GM23338 (cell line): Measurements from ENCODE around the gene GPC6. TPM values are rescaled to one million over a fixed set of nuclear protein-coding genes. Genes with fewer than 3 reads are reported as not detected.

Experiments
- ATAC-seq: fragments of 200-7000 bp; cut with Tn5 transposase; 3 replicates; pipeline ENCODE4 v1.9.1; 2020
- DNase-seq: peaks from one replicate; pipeline ENCODE4 v3.0.0-alpha.2; 2015; ENCODE audit warnings: low spot score
- H2AFZ ChIP-seq: fragments of 200-600 bp; sonication (generic); 2 replicates; pipeline ENCODE4 v1.8.0; 2016; ENCODE audit warnings: antibody characterized with exemption, mild to moderate bottlenecking, moderate library complexity
- H3F3A ChIP-seq: fragments of 200-600 bp; sonication (generic); replicated peaks from 2 replicates; pipeline ENCODE4 v1.8.0; 2017; ENCODE audit warnings: antibody characterized with exemption, mixed run types, low read depth
- H3K27ac ChIP-seq: fragments of 200-600 bp; sonication (generic); 2 replicates; pipeline ENCODE4 v1.6.1; 2016; ENCODE audit warnings: low read depth
- H3K27me3 ChIP-seq: fragments of 200-600 bp; sonication (generic); 2 replicates; pipeline ENCODE4 v1.8.0; 2016; ENCODE audit warnings: mild to moderate bottlenecking, mixed run types, moderate library complexity; ENCODE audit not compliant: insufficient read depth
- H3K36me3 ChIP-seq: fragments of 200-600 bp; sonication (generic); 2 replicates; pipeline ENCODE4 v1.8.0; 2016; ENCODE audit warnings: mild to moderate bottlenecking; ENCODE audit not compliant: insufficient read depth
- H3K4me1 ChIP-seq: fragments of 200-600 bp; sonication (generic); 2 replicates; pipeline ENCODE4 v1.8.0; 2016; ENCODE audit warnings: mild to moderate bottlenecking, moderate library complexity; ENCODE audit not compliant: insufficient read depth
- H3K4me2 ChIP-seq: fragments of 200-600 bp; sonication (generic); 2 replicates; pipeline ENCODE4 v1.7.1; 2017; ENCODE audit warnings: mixed run types
- H3K4me3 ChIP-seq: fragments of 200-600 bp; sonication (generic); 2 replicates; pipeline ENCODE4 v1.6.1; 2016; ENCODE audit warnings: mixed run types
- H3K79me2 ChIP-seq: fragments of 200-600 bp; sonication (generic); replicated peaks from 2 replicates; pipeline ENCODE4 v1.8.0; 2017; ENCODE audit warnings: mild to moderate bottlenecking; ENCODE audit not compliant: insufficient read depth
- H3K9me2 ChIP-seq: fragments of 200-600 bp; sonication (generic); 2 replicates; pipeline ENCODE4 v1.8.0; 2017; ENCODE audit not compliant: insufficient read depth
- H4K20me1 ChIP-seq: fragments of 200-600 bp; sonication (generic); replicated peaks from 2 replicates; pipeline ENCODE4 v1.8.0; 2017; ENCODE audit warnings: mild to moderate bottlenecking; ENCODE audit not compliant: insufficient read depth
- H3K27ac Mint-ChIP-seq: 2 replicates; pipeline ENCODE4 v1.8.0; 2020; ENCODE audit warnings: inconsistent platforms, mild to moderate bottlenecking, moderate library complexity, mixed read lengths
- H3K27me3 Mint-ChIP-seq: 3 replicates; pipeline ENCODE4 v1.8.0; 2022; ENCODE audit warnings: low read depth, mild to moderate bottlenecking, moderate library complexity, mixed read lengths, inconsistent platforms; ENCODE audit not compliant: insufficient read depth, poor library complexity
- H3K36me3 Mint-ChIP-seq: 3 replicates; pipeline ENCODE4 v1.8.0; 2021; ENCODE audit warnings: low read depth, mild to moderate bottlenecking, inconsistent platforms, moderate library complexity, mixed read lengths
- H3K4me1 Mint-ChIP-seq: 3 replicates; pipeline ENCODE4 v1.8.0; 2020; ENCODE audit warnings: mild to moderate bottlenecking, inconsistent platforms, mixed read lengths
- H3K4me3 Mint-ChIP-seq: 3 replicates; pipeline ENCODE4 v1.8.0; 2021; ENCODE audit warnings: moderate library complexity, mild to moderate bottlenecking, inconsistent platforms, mixed read lengths
- H3K9me3 Mint-ChIP-seq: 3 replicates; pipeline ENCODE4 v1.8.0; 2020; ENCODE audit warnings: moderate library complexity, mild to moderate bottlenecking, inconsistent platforms, mixed read lengths
- CREB1 ChIP-seq: fragments of 250-450 bp; sonication (Bioruptor Pico); IDR thresholded peaks from 2 replicates; pipeline ENCODE4 v1.5.0; 2020; ENCODE audit warnings: low read depth, mild to moderate bottlenecking, moderate library complexity
- CTCF ChIP-seq, 2 experiments: fragments of 200-600 bp in 1 of 2; sonication (generic) in 1 of 2; conservative IDR thresholded peaks; 2 replicates each; pipeline versions ENCODE4 v1.5.1 to v1.6.1; 2016 to 2017; ENCODE audit warnings: antibody characterized with exemption in 2 of 2, low read depth in 2 of 2, mild to moderate bottlenecking in 2 of 2, moderate library complexity in 1 of 2
- EZH2 ChIP-seq: fragments of 200-600 bp; sonication (generic); IDR thresholded peaks from one replicate; pipeline ENCODE4 v1.8.0; 2017; ENCODE audit warnings: antibody characterized with exemption, mild to moderate bottlenecking, low read depth; ENCODE audit not compliant: unreplicated experiment
- EZH2phosphoT487 ChIP-seq: fragments of 200-600 bp; sonication (generic); IDR thresholded peaks from one replicate; pipeline ENCODE4 v1.8.1; 2018; ENCODE audit warnings: antibody characterized with exemption; ENCODE audit not compliant: unreplicated experiment
- JUNB ChIP-seq: IDR thresholded peaks from one replicate; pipeline ENCODE4 v1.6.1; 2016; ENCODE audit warnings: antibody characterized with exemption; ENCODE audit not compliant: unreplicated experiment
- NANOG ChIP-seq: IDR thresholded peaks from 2 replicates; pipeline ENCODE4 v1.6.1; 2016; ENCODE audit warnings: antibody characterized with exemption, borderline replicate concordance
- REST ChIP-seq: IDR thresholded peaks from one replicate; pipeline ENCODE4 v1.6.1; 2018; ENCODE audit warnings: antibody characterized with exemption; ENCODE audit not compliant: unreplicated experiment
- ZNF114 ChIP-seq: fragments of 250-450 bp; sonication (Bioruptor Pico); IDR thresholded peaks from 2 replicates; pipeline ENCODE4 v1.5.0; 2020; ENCODE audit warnings: mild to moderate bottlenecking, moderate library complexity
- ZNF331 ChIP-seq: fragments of 250-450 bp; sonication (Bioruptor Pico); IDR thresholded peaks from 2 replicates; pipeline ENCODE4 v1.5.0; 2020; ENCODE audit warnings: low read depth, mild to moderate bottlenecking, moderate library complexity
- polyA plus RNA-seq: library from polyadenylated mRNA; unstranded; fragments of >200 nt; fragmentation: Nextera tagmentation; extraction: Ambion mirVana; gene quantifications from 2 replicates; pipeline ENCODE4 v1.2.1, GENCODE V29; 2016
- total RNA-seq: library from RNA; depleted of rRNA; stranded (reverse); fragments of >200 nt; shearing (Covaris generic); gene quantifications from 2 replicates; pipeline ENCODE4 v1.2.3, GENCODE V29; 2014
- TF ChIP-seq, protein P1 (sequence below): IDR thresholded peaks from 2 replicates; pipeline ENCODE4 v1.6.1; 2016; ENCODE audit warnings: antibody characterized with exemption
- TF ChIP-seq, protein P2 (sequence below): fragments of 250-450 bp; sonication (Bioruptor Pico); IDR thresholded peaks from 2 replicates; pipeline ENCODE4 v1.5.0; 2020; ENCODE audit warnings: mild to moderate bottlenecking, moderate library complexity

The GPC6 gene
- total and polyA plus RNA-seq, 2 experiments from 2014 or later = 6.4 to 28.6 TPM

GRCh38 chr13:93217721-93218261 lies 8.8 kb upstream of the GPC6 start:
- Histone ChIP-seq H2AFZ (no peak overlapping the region), H3K27me3 (no peaks in the 10 kb centered on the region), H4K20me1 (no peaks in the 10 kb centered on the region), H3K4me3 (peak overlapping the region; percentile 5), H3K4me2 (peak overlapping the region; percentile 25; the same call in 1 of the 2 replicates), H3K9me2 (no peaks in the 10 kb centered on the region), H3K36me3 (no peaks in the 10 kb centered on the region), H3F3A (no peaks in the 10 kb centered on the region), H3K27ac (peak overlapping the region; percentile 94), H3K79me2 (peaks cover 6% of the 10 kb centered on the region), H3K4me1 (peaks cover 43% of the 10 kb centered on the region)
- no peak for ATAC-seq
- no peak for TF ChIP-seq JUNB
- no peak for TF ChIP-seq EZH2
- no peak for TF ChIP-seq EZH2phosphoT487
- TF ChIP-seq CREB1 = no peak
- TF ChIP-seq ZNF114 (CRISPR knock-in tag) = no peak
- no peak for TF ChIP-seq REST
- TF ChIP-seq ZNF331 (CRISPR knock-in tag) = no peak
- TF ChIP-seq, protein P1, sequence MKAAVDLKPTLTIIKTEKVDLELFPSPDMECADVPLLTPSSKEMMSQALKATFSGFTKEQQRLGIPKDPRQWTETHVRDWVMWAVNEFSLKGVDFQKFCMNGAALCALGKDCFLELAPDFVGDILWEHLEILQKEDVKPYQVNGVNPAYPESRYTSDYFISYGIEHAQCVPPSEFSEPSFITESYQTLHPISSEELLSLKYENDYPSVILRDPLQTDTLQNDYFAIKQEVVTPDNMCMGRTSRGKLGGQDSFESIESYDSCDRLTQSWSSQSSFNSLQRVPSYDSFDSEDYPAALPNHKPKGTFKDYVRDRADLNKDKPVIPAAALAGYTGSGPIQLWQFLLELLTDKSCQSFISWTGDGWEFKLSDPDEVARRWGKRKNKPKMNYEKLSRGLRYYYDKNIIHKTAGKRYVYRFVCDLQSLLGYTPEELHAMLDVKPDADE = no peak
- no peak for TF ChIP-seq CTCF (conservative IDR thresholded peaks at IDR 0.05; ENCODE audit: low read depth in 2 of 2)
- TF ChIP-seq NANOG = no peak
- TF ChIP-seq, protein P2, sequence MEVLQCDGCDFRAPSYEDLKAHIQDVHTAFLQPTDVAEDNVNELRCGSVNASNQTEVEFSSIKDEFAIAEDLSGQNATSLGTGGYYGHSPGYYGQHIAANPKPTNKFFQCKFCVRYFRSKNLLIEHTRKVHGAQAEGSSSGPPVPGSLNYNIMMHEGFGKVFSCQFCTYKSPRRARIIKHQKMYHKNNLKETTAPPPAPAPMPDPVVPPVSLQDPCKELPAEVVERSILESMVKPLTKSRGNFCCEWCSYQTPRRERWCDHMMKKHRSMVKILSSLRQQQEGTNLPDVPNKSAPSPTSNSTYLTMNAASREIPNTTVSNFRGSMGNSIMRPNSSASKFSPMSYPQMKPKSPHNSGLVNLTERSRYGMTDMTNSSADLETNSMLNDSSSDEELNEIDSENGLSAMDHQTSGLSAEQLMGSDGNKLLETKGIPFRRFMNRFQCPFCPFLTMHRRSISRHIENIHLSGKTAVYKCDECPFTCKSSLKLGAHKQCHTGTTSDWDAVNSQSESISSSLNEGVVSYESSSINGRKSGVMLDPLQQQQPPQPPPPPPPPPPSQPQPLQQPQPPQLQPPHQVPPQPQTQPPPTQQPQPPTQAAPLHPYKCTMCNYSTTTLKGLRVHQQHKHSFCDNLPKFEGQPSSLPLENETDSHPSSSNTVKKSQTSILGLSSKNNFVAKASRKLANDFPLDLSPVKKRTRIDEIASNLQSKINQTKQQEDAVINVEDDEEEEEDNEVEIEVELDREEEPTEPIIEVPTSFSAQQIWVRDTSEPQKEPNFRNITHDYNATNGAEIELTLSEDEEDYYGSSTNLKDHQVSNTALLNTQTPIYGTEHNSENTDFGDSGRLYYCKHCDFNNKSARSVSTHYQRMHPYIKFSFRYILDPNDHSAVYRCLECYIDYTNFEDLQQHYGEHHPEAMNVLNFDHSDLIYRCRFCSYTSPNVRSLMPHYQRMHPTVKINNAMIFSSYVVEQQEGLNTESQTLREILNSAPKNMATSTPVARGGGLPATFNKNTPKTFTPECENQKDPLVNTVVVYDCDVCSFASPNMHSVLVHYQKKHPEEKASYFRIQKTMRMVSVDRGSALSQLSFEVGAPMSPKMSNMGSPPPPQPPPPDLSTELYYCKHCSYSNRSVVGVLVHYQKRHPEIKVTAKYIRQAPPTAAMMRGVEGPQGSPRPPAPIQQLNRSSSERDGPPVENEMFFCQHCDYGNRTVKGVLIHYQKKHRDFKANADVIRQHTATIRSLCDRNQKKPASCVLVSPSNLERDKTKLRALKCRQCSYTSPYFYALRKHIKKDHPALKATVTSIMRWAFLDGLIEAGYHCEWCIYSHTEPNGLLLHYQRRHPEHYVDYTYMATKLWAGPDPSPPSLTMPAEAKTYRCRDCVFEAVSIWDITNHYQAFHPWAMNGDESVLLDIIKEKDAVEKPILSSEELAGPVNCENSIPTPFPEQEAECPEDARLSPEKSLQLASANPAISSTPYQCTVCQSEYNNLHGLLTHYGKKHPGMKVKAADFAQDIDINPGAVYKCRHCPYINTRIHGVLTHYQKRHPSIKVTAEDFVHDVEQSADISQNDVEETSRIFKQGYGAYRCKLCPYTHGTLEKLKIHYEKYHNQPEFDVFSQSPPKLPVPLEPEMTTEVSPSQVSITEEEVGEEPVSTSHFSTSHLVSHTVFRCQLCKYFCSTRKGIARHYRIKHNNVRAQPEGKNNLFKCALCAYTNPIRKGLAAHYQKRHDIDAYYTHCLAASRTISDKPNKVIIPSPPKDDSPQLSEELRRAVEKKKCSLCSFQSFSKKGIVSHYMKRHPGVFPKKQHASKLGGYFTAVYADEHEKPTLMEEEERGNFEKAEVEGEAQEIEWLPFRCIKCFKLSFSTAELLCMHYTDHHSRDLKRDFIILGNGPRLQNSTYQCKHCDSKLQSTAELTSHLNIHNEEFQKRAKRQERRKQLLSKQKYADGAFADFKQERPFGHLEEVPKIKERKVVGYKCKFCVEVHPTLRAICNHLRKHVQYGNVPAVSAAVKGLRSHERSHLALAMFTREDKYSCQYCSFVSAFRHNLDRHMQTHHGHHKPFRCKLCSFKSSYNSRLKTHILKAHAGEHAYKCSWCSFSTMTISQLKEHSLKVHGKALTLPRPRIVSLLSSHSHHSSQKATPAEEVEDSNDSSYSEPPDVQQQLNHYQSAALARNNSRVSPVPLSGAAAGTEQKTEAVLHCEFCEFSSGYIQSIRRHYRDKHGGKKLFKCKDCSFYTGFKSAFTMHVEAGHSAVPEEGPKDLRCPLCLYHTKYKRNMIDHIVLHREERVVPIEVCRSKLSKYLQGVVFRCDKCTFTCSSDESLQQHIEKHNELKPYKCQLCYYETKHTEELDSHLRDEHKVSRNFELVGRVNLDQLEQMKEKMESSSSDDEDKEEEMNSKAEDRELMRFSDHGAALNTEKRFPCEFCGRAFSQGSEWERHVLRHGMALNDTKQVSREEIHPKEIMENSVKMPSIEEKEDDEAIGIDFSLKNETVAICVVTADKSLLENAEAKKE = no peak
- no peaks in the 10 kb centered on the region for H3K27me3 Mint-ChIP-seq
- H3K4me1 Mint-ChIP-seq = peaks cover 48% of the 10 kb centered on the region
- H3K4me3 Mint-ChIP-seq = peak overlapping the region; percentile 49; the same call in 2 of the 3 replicates
- no peaks in the 10 kb centered on the region for H3K9me3 Mint-ChIP-seq
- H3K36me3 Mint-ChIP-seq = no peaks in the 10 kb centered on the region
- DNase-seq = no peak
- H3K27ac Mint-ChIP-seq = peak overlapping the region; percentile 84
